Measurements from ENCODE around the gene NLRC5.
"Not testable (repeated sequence)": the region's sequence is repeated elsewhere in the genome, so short reads cannot be mapped to it uniquely, and the experiment has no call there.

Gene NLRC5

GRCh38 chr16:57108432-57108831 is 119.1 kb downstream of the NLRC5 start (continued):
- TF ChIP-seq SNAI2 (CRISPR knock-in tag; IDR thresholded peaks at IDR 0.05) (no peak), RARB (CRISPR knock-in tag; IDR thresholded peaks at IDR 0.05) (no peak), PPARA (CRISPR knock-in tag; IDR thresholded peaks at IDR 0.05; ENCODE audit: borderline replicate concordance) (no peak), ZNF70 (CRISPR knock-in tag; IDR thresholded peaks at IDR 0.05) (no peak), CSRNP3 (CRISPR knock-in tag; IDR thresholded peaks at IDR 0.05) (no peak), ZFP3 (CRISPR knock-in tag; IDR thresholded peaks at IDR 0.05) (no peak)

- not testable (repeated sequence) for ATAC-seq
Observed at GRCh38 chr16:57109259-57110105, 120.1 kb downstream of the NLRC5 start.

- ATAC-seq: no peak
Observed at GRCh38 chr16:57110937-57111336, 121.6 kb downstream of the NLRC5 start.

GRCh38 chr16:57111420-57111819 is 122.1 kb downstream of the NLRC5 start:
- ATAC-seq: no peak
- TF ChIP-seq ZNF70 (CRISPR knock-in tag; IDR thresholded peaks at IDR 0.05) (no peak), BACH2 (CRISPR knock-in tag; IDR thresholded peaks at IDR 0.05; ENCODE audit: borderline replicate concordance) (no peak), ZFP30 (CRISPR knock-in tag; IDR thresholded peaks at IDR 0.05) (no peak), SNAI2 (CRISPR knock-in tag; IDR thresholded peaks at IDR 0.05) (no peak), ESRRG (CRISPR knock-in tag; IDR thresholded peaks at IDR 0.05) (no peak)

More at GRCh38 chr16:57110937-57111336, 121.6 kb downstream of the NLRC5 start:
- TF ChIP-seq ISL1 (CRISPR knock-in tag; IDR thresholded peaks at IDR 0.05) (no peak), ZC3H10 (CRISPR knock-in tag; IDR thresholded peaks at IDR 0.05) (no peak), TOX (CRISPR knock-in tag; IDR thresholded peaks at IDR 0.05; ENCODE audit: borderline replicate concordance) (no peak), TSHZ2 (CRISPR knock-in tag; IDR thresholded peaks at IDR 0.05) (no peak), ESRRG (CRISPR knock-in tag; IDR thresholded peaks at IDR 0.05) (no peak), CSRNP3 (CRISPR knock-in tag; IDR thresholded peaks at IDR 0.05) (no peak), PPARA (CRISPR knock-in tag; IDR thresholded peaks at IDR 0.05; ENCODE audit: borderline replicate concordance) (no peak)

GRCh38 chr16:57112403-57113041 is 123.2 kb downstream of the NLRC5 start:
- ATAC-seq: no peak
- TF ChIP-seq CSDC2 (CRISPR knock-in tag; IDR thresholded peaks at IDR 0.05) (no peak), ZNF565 (CRISPR knock-in tag; conservative IDR thresholded peaks at IDR 0.05; ENCODE audit: low read depth) (no peak), SNAI2 (CRISPR knock-in tag; IDR thresholded peaks at IDR 0.05) (no peak), BACH2 (CRISPR knock-in tag; IDR thresholded peaks at IDR 0.05; ENCODE audit: borderline replicate concordance) (no peak), ESRRG (CRISPR knock-in tag; IDR thresholded peaks at IDR 0.05) (no peak), CSRNP3 (CRISPR knock-in tag; IDR thresholded peaks at IDR 0.05) (no peak), POU6F1 (CRISPR knock-in tag; IDR thresholded peaks at IDR 0.05; ENCODE audit: borderline replicate concordance, low read depth) (no peak), PATZ1 (CRISPR knock-in tag; IDR thresholded peaks at IDR 0.05; ENCODE audit: borderline replicate concordance) (no peak), ARNTL (CRISPR knock-in tag; IDR thresholded peaks at IDR 0.05; ENCODE audit: borderline replicate concordance, low read depth) (no peak), ZFP3 (CRISPR knock-in tag; IDR thresholded peaks at IDR 0.05) (no peak), ZNF70 (CRISPR knock-in tag; IDR thresholded peaks at IDR 0.05) (no peak), GLIS3 (CRISPR knock-in tag; IDR thresholded peaks at IDR 0.05) (no peak), ZNF8 (CRISPR knock-in tag; IDR thresholded peaks at IDR 0.05) (no peak), PPARA (CRISPR knock-in tag; IDR thresholded peaks at IDR 0.05; ENCODE audit: borderline replicate concordance) (no peak), ZC3H10 (CRISPR knock-in tag; IDR thresholded peaks at IDR 0.05) (no peak), RARB (CRISPR knock-in tag; IDR thresholded peaks at IDR 0.05) (no peak), TCF4 (CRISPR knock-in tag; IDR thresholded peaks at IDR 0.05; ENCODE audit: borderline replicate concordance) (no peak)

Measured in SK-N-SH treated with all-trans-retinoic acid at 6 μM for 48 hours (cell line).